NCI-H1417 (cell line): Measurements from ENCODE around the gene NACC2.

Source experiments
- DNase-seq, 3 experiments: peaks; one replicate each; lab custom pipeline; 2025; lab: John Stamatoyannopoulos, UW

NACC2 gene

GRCh38 chr9:136023410-136024225, 71.5 kb downstream of the NACC2 start:
- no peak for DNase-seq

- no peak for DNase-seq
Observed at GRCh38 chr9:136022731-136023409, 72.2 kb downstream of the NACC2 start.

GRCh38 chr9:136021872-136022681, 73.0 kb downstream of the NACC2 start:
- no peak for DNase-seq

- no peak for DNase-seq
Observed at GRCh38 chr9:136021171-136021871, 73.8 kb downstream of the NACC2 start.

DNA sequence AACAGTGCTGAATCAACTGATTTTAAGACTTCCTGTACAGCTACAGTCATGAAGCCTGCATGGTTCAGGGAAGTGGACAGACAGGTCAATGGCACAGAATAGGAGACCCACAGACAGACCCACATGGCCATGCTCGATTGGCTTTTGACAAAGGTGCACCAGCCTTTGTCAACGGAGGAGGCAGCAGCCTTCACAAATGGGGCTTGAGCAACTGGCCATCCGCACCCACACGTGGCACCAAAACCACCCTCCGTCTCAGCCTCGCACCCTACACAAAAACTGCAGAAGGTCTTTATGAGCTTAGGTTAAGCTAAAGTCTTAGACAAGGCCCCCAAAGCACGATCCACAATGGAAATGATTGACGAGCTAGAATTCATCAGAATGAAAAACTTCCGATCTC, 74.4 kb downstream of the NACC2 start:
- DNase-seq: no peak

GRCh38 chr9:136020206-136020605, 74.9 kb downstream of the NACC2 start:
- DNase-seq: no peak

DNA sequence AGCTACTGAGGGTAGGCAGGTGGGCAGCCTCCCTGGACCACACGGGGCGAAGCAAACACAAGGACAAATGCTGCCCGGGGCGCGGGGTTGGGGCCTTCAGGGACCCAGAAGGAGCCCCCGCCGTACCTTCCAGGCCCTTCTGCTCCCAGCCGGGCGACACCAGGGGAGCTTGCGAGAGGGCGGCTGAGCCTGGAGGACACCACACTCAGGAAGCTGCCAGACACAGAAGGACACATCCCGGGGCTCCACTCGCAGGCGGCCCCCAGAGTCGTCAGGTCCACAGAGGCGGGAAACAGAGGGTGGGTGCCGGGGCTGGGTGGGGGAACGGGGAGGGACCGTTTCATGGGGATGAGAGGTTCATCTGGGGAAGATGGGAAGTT, 75.4 kb downstream of the NACC2 start:
- no peak for DNase-seq

DNA sequence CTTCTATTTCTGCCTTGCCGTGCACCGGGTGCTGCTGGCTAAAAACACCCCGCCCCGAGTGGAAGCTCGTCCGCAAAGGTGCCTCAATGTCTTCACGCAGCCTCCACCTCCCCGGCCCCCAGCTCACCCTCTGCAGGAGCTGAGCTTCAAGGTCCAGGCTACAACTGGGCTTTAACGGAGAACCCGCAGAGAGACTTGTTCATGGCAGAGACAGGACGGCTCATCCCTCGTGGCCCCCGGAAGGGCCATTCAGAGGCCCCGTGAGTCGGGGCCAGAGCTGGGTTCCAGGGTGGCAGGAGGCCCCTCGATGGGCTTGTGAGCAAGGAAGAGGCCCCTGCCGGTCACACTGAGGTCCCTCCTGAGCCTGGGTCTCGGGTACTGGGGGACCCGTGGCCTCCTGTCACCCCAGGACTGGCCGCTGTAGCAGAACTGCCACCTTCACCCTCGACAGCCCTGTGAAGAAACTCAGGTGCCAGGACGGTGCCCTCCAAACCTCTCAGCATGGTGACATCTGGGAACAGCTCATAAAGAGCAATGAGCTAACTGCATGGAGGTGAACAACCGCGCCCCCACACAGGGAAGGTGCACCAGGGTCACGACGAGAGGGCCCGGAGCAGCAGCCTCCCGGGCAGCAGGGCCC, 75.9 kb downstream of the NACC2 start:
- no peak for DNase-seq

- peak in 2 of 3 experiments; percentile 40 to 50 for DNase-seq
Observed at GRCh38 chr9:136018257-136019031, 76.6 kb downstream of the NACC2 start.

DNA sequence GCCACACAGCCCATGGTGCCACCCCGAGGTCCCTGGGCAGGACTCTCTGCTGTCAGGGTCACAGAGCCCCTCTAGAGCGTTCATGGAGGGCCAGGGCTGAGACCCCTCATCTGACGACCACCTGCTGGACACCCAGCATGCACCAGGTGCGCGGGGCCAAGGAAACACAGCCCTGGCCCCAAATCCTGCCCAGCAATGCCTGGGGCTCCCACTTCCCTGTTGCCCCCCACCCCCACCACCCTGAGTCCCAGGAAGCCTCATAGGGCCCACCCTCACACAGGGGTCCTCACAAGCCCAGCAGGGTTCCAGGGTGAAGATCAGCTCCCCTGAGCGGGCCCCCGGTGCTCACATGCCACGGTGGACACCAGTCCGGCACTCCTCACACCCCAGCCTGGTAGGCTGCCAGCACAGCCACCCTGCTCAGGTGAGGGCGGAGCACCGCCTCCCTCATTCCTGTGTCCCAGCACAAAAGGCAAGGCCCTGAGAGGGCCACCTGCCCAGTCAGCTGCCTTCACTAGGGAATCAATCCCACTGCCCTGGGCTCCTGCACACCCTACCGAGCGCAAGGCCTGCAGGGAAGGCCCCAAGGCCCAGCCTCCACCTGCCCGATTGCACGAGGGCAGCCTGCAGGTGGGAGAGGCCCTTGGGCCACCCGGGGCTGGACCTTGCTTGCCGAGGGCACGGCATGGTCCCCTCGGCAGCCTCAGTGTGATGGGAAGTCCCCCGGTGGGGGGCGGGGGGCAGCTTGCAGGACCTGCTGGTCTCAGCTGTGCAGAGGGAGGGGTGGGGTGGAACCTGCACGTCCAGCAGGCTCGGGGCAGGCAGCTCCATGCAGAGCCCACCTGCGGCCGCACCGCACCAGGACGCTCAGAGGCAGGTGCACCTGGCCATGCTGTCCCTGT, 77.5 kb downstream of the NACC2 start:
- peak in 2 of 3 experiments; percentile 53 to 66 for DNase-seq

- DNase-seq: no peak
Observed at GRCh38 chr9:136016572-136017288, 78.4 kb downstream of the NACC2 start.

DNA sequence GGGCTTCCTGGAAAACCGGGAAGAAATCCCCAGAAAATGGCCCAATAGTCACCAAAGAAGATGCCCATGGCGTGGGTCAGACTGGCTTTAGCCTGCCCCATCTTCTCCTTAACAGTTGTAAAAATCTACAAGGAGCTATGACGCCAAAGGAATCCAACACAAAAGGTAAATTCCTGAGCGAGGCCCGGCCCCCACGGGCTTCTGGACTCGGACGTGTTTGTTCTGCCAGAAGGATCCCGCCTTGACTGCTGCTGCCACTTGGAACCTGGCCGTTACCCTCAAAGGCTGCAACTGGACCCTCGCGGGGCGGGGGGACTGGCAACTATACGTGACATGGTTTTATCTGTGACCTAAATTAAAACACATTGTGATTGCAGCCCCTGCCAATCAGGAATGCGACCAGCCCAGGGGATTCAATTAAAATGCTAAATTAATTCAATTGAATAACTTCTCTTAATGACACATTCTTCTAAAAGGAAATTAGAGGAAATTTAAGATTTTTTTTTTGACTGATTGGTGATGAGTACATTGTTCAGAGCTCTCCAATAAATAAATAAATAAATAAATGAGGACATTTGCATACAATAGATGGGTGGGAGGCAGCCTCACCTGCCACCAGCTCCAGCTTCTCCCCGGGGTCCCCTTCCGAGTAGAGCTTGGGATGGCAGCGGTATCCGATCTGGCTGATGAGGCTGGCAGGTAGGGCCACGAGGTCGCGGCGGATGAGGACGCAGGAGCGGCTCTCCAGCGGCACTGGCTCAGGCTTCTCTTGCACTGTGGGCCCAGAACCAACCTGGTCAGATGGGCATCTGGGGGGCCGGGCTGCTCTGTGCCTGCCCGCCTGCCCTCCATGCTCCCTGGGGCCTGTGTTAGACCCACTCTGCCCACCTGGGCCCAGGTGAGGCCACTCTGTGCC, 79.2 kb downstream of the NACC2 start:
- DNase-seq: no peak

DNA sequence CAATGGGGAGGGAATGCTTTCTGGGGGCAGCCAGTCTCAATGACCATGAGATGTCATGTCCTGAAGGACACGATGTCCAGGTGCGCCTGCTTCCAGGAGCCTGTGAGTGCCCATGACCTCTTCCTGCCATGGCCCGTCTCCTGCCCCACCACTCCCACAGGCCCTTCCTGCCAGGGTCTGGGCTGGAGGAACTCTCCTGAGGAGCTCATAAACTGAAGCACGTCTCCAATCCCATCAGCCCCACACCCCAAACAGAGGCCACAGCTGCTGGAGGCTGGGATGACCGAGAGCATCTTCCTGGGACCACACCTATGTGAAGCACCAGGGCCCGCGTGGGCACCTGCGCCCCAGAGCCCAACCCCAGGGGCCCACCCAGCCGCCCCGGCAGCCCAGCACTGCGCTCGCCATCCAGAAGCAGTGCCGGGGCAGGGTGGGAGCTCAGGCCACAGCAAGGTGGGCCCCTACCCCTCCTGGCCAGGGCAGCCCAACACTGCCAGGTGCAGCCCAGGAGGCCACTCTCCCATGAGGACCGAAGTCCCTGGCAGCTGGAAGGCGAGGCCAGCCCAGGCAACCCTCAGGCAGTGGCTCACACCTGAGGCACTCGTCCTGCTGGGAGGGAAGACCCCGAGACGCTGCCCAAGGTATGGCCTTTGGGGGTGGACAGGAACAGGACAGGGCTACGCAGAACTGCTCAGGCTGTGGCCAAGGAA, 80.0 kb downstream of the NACC2 start:
- no peak for DNase-seq

GRCh38 chr9:136014147-136014923, 80.8 kb downstream of the NACC2 start:
- DNase-seq: no peak

GRCh38 chr9:136013524-136014034, 81.5 kb downstream of the NACC2 start:
- no peak for DNase-seq

GRCh38 chr9:136013116-136013515, 82.0 kb downstream of the NACC2 start:
- no peak for DNase-seq
